Caco-2 (cell line): ENCODE measurements around the gene NXPH2. TPM values are rescaled to one million over a fixed set of nuclear protein-coding genes. Genes with fewer than 3 reads are reported as not detected.

Experiments
- BruUV-seq: library from RNA; stranded (reverse); fragments of 400-500 nt; replicated peaks from 2 replicates; lab custom pipeline; 2021; lab: Mats Ljungman, UMichigan
- CTCF ChIA-PET: fragments of 300-600 bp; sonication (Branson Sonifier 250); formaldehyde crosslinking; loops from one replicate; lab custom pipeline; 2022; ENCODE audit warnings: antibody characterized with exemption; lab: Charles Lee
- POLR2A ChIA-PET: fragments of 300-600 bp; sonication (Branson Sonifier 250); formaldehyde crosslinking; loops from one replicate; lab custom pipeline; 2022; ENCODE audit warnings: antibody characterized with exemption; lab: Charles Lee
- DNase-seq, 2 experiments: peaks; one replicate each; pipeline versions ENCODE4 v3.0.0 to v3.0.0-alpha.2; 2020 to 2022
- H3K27me3 ChIP-seq: replicated peaks from 2 replicates; pipeline ENCODE4 v1.6.0; 2011; ENCODE audit warnings: low read length; ENCODE audit not compliant: control insufficient read depth, insufficient read depth
- H3K36me3 ChIP-seq: 2 replicates; pipeline ENCODE4 v1.5.1; 2011; ENCODE audit warnings: low read length; ENCODE audit not compliant: control insufficient read depth, insufficient read depth
- H3K4me1 ChIP-seq: fragments of 250-450 bp; sonication (Bioruptor Pico); 2 replicates; pipeline ENCODE4 v1.5.1; 2020; ENCODE audit warnings: mild to moderate bottlenecking
- H3K4me3 ChIP-seq: 2 replicates; pipeline ENCODE4 v1.5.1; 2011; ENCODE audit warnings: low read depth, mild to moderate bottlenecking, control low read depth, low read length
- H3K9me3 ChIP-seq: fragments of 250-450 bp; sonication (Bioruptor Pico); 2 replicates; pipeline ENCODE4 v1.5.1; 2020; ENCODE audit warnings: mild to moderate bottlenecking, moderate library complexity
- H3K27ac Mint-ChIP-seq: one replicate; pipeline ENCODE4 v1.8.0; 2022; ENCODE audit warnings: mixed read lengths; ENCODE audit not compliant: unreplicated experiment
- H3K27me3 Mint-ChIP-seq: one replicate; pipeline ENCODE4 v1.8.0; 2022; ENCODE audit warnings: mixed read lengths; ENCODE audit not compliant: insufficient read depth, unreplicated experiment
- H3K36me3 Mint-ChIP-seq: one replicate; pipeline ENCODE4 v1.8.0; 2022; ENCODE audit warnings: mild to moderate bottlenecking, mixed read lengths; ENCODE audit not compliant: insufficient read depth, unreplicated experiment
- H3K4me1 Mint-ChIP-seq: one replicate; pipeline ENCODE4 v1.8.0; 2022; ENCODE audit warnings: low read depth, mixed read lengths; ENCODE audit not compliant: unreplicated experiment
- H3K4me3 Mint-ChIP-seq: one replicate; pipeline ENCODE4 v1.8.0; 2022; ENCODE audit warnings: mild to moderate bottlenecking, moderate library complexity, mixed read lengths; ENCODE audit not compliant: unreplicated experiment
- H3K9me3 Mint-ChIP-seq: one replicate; pipeline ENCODE4 v1.8.0; 2022; ENCODE audit warnings: mixed read lengths; ENCODE audit not compliant: unreplicated experiment
- intact Hi-C: fragments of 100-400 bp; cut with micrococcal nuclease; formaldehyde crosslinking; loops from one replicate; pipeline ENCODE4 v1.10.0; 2022; ENCODE audit not compliant: unreplicated experiment
- total RNA-seq: library from RNA; stranded (reverse); gene quantifications from 2 replicates; pipeline ENCODE4 v1.2.3, GENCODE V29; 2022
- TF ChIP-seq, protein P1 (sequence below), 2 experiments: fragments of 200-600 bp in 1 of 2; IDR thresholded peaks; 1 replicate in 1 of 2; 2 replicates in 1 of 2; pipeline versions ENCODE4 v1.5.1 to v1.8.0; 2011 to 2022; ENCODE audit warnings: antibody characterized with exemption in 1 of 2, control low read depth in 1 of 2, inconsistent platforms in 1 of 2, low read depth in 1 of 2, low read length in 1 of 2, mild to moderate bottlenecking in 1 of 2, moderate library complexity in 1 of 2; ENCODE audit not compliant: insufficient read depth in 1 of 2, severe bottlenecking in 1 of 2, unreplicated experiment in 1 of 2

The NXPH2 gene
- total RNA-seq, 1 experiment from 2014 or later = not detected

DNA sequence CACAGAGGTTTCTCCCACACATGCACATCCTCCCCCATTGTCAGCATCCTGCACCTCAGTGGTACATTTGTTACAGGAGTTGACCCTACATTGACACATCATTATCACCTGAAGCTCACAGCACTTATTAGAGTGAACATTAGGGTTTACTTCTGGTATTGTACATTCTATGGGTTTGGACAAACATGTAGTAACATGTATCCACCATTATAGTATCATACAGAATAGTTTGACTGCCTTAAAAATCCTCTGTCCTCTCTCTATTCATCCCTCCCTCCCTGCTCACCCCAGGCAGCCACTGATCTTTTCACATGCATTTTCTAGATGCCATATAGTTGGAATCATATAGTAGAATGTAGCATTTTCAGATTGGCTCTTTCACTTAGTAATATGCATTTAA is 53.5 kb downstream of the NXPH2 start:
- H3K27ac Mint-ChIP-seq = no peak overlapping the region
- H3K36me3 ChIP-seq = no peaks in the 10 kb centered on the region
- no peaks in the 10 kb centered on the region for H3K27me3 Mint-ChIP-seq
- peaks cover 18% of the 10 kb centered on the region for H3K4me1 Mint-ChIP-seq
- H3K9me3 Mint-ChIP-seq = peaks cover 5% of the 10 kb centered on the region
- POLR2A ChIA-PET = no interaction called here
- no peaks in the 10 kb centered on the region for H3K9me3 ChIP-seq
- no peak overlapping the region for H3K4me3 ChIP-seq
- H3K4me3 Mint-ChIP-seq = no peak overlapping the region
- DNase-seq = no peak
- TF ChIP-seq, protein P1, sequence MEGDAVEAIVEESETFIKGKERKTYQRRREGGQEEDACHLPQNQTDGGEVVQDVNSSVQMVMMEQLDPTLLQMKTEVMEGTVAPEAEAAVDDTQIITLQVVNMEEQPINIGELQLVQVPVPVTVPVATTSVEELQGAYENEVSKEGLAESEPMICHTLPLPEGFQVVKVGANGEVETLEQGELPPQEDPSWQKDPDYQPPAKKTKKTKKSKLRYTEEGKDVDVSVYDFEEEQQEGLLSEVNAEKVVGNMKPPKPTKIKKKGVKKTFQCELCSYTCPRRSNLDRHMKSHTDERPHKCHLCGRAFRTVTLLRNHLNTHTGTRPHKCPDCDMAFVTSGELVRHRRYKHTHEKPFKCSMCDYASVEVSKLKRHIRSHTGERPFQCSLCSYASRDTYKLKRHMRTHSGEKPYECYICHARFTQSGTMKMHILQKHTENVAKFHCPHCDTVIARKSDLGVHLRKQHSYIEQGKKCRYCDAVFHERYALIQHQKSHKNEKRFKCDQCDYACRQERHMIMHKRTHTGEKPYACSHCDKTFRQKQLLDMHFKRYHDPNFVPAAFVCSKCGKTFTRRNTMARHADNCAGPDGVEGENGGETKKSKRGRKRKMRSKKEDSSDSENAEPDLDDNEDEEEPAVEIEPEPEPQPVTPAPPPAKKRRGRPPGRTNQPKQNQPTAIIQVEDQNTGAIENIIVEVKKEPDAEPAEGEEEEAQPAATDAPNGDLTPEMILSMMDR (IDR thresholded peaks at IDR 0.05; ENCODE audit: insufficient read depth in 1 of 2, low read depth in 1 of 2, low read length in 1 of 2, severe bottlenecking in 1 of 2, unreplicated experiment in 1 of 2) = no peak
- intact Hi-C loops = loop anchor here (5.0 to 10.0 kb wide), 5 partner anchors 234 to 802 kb away; partner anchors contain the start of gene HNMT
- peaks cover 32% of the 10 kb centered on the region for H3K4me1 ChIP-seq
- no peaks in the 10 kb centered on the region for H3K27me3 ChIP-seq
- CTCF ChIA-PET = no interaction called here
- BruUV-seq = no TSS peak
- no peaks in the 10 kb centered on the region for H3K36me3 Mint-ChIP-seq

DNA sequence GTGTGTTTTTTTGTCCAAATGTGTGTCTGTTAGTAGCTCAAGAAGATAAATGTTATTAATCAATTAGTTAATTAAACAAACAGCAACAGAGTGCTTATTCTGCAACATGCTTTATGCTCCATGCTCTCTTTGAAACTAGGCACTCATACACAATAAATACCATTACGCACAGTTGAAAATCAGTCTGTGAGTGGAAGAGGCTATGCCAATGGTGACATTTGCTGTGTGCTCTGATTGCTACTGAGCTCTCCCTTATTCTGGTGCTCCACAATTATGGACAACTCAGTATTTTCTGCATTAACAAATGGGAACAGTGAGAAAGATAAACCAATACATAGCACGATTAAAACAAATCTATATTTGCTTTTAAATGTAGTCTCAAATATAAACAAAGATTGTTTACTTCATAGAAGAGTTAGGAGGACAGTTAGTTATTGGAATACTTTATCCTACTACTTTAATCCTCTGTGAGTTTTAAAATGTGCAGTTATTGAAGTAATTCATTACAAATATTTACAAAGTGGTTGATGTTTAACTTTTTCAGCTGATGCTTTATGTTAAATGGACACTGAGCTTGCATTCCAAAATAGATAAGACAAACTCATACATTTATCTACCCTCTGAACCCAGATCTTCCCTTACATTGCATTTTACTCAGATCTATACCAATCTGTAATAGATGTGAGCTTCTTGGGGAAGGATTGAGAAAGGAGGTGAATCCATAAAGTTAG is 55.3 kb downstream of the NXPH2 start:
- intact Hi-C loops = loop anchor here (1.0 to 10.0 kb wide), 7 partner anchors 40 to 800 kb away; partner anchors contain the start of gene HNMT
- Mint-ChIP-seq H3K4me3 (peak overlapping the region; percentile 46), H3K27ac (peak overlapping the region; percentile 27), H3K36me3 (no peaks in the 10 kb centered on the region), H3K9me3 (peaks cover 13% of the 10 kb centered on the region), H3K27me3 (no peaks in the 10 kb centered on the region), H3K4me1 (peaks cover 36% of the 10 kb centered on the region)
- Histone ChIP-seq H3K4me3 (no peak overlapping the region), H3K27me3 (no peaks in the 10 kb centered on the region), H3K4me1 (peaks cover 36% of the 10 kb centered on the region), H3K9me3 (no peaks in the 10 kb centered on the region), H3K36me3 (no peaks in the 10 kb centered on the region)
- TF ChIP-seq, protein P1 (IDR thresholded peaks at IDR 0.05; ENCODE audit: insufficient read depth in 1 of 2, low read depth in 1 of 2, low read length in 1 of 2, severe bottlenecking in 1 of 2, unreplicated experiment in 1 of 2) = no peak
- BruUV-seq = no TSS peak
- DNase-seq = peak in 1 of 2 experiments; percentile 12
- CTCF ChIA-PET = interaction anchor here (1.2 to 1.9 kb wide), 4 partner anchors 9 to 102 kb away, joined by 3 to 5 read pairs (median 4); no protein-coding TSS in a partner anchor
- POLR2A ChIA-PET = no interaction called here

DNA sequence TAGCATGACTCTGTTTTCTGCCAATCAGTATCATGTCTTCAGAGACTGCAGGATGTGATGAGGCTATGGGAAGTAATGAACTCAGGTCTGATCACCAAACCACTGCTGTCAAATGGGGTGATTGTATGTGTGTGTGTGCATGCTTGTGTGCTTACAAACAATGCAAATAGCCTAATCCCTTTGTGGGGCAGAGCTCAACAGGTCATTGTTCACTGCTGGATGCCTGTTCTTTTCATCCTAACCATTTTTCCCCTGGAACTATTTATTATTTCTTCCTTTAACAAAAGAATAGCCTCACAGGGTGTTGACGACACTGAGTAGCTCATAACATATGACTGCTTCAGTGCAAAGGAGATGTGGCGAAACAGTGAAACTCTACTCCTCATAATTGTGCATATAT is 55.9 kb downstream of the NXPH2 start:
- TF ChIP-seq, protein P1 (IDR thresholded peaks at IDR 0.05; ENCODE audit: insufficient read depth in 1 of 2, low read depth in 1 of 2, low read length in 1 of 2, severe bottlenecking in 1 of 2, unreplicated experiment in 1 of 2) = no peak
- peaks cover 36% of the 10 kb centered on the region for H3K4me1 Mint-ChIP-seq
- intact Hi-C loops = loop anchor here (2.0 to 10.0 kb wide), 4 partner anchors 40 to 800 kb away; no protein-coding TSS in a partner anchor
- peaks cover 36% of the 10 kb centered on the region for H3K4me1 ChIP-seq
- no peaks in the 10 kb centered on the region for H3K9me3 ChIP-seq
- peak overlapping the region; percentile 46 for H3K4me3 Mint-ChIP-seq
- H3K27ac Mint-ChIP-seq = peak overlapping the region; percentile 46
- no peaks in the 10 kb centered on the region for H3K27me3 Mint-ChIP-seq
- peaks cover 13% of the 10 kb centered on the region for H3K9me3 Mint-ChIP-seq
- H3K36me3 ChIP-seq = no peaks in the 10 kb centered on the region
- POLR2A ChIA-PET = no interaction called here
- H3K4me3 ChIP-seq = no peak overlapping the region
- CTCF ChIA-PET = interaction anchor here (1.2 to 1.5 kb wide), 3 partner anchors 8 to 103 kb away, joined by 3 to 5 read pairs (median 4); no protein-coding TSS in a partner anchor
- no peak for DNase-seq
- BruUV-seq = no TSS peak
- no peaks in the 10 kb centered on the region for H3K27me3 ChIP-seq
- no peaks in the 10 kb centered on the region for H3K36me3 Mint-ChIP-seq
